Fibroblast of lung (primary cell): ENCODE data around the gene ACTL9.

Experiments used
- EZH2 ChIP-seq: IDR thresholded peaks from 2 replicates; pipeline ENCODE4 v1.5.1; 2012; ENCODE audit warnings: low read length, control low read depth, mild to moderate bottlenecking; ENCODE audit errors: missing control alignments
- TF ChIP-seq, protein P1 (sequence below), 2 donors: IDR thresholded peaks in 1 of 2; conservative IDR thresholded peaks in 1 of 2; 1 replicate in 1 of 2; 2 replicates in 1 of 2; pipeline ENCODE4 v1.5.1; 2011 to 2012; ENCODE audit warnings: low read length in 2 of 2, control low read depth in 1 of 2, inconsistent platforms in 1 of 2, low read depth in 1 of 2, mild to moderate bottlenecking in 1 of 2

DNA sequence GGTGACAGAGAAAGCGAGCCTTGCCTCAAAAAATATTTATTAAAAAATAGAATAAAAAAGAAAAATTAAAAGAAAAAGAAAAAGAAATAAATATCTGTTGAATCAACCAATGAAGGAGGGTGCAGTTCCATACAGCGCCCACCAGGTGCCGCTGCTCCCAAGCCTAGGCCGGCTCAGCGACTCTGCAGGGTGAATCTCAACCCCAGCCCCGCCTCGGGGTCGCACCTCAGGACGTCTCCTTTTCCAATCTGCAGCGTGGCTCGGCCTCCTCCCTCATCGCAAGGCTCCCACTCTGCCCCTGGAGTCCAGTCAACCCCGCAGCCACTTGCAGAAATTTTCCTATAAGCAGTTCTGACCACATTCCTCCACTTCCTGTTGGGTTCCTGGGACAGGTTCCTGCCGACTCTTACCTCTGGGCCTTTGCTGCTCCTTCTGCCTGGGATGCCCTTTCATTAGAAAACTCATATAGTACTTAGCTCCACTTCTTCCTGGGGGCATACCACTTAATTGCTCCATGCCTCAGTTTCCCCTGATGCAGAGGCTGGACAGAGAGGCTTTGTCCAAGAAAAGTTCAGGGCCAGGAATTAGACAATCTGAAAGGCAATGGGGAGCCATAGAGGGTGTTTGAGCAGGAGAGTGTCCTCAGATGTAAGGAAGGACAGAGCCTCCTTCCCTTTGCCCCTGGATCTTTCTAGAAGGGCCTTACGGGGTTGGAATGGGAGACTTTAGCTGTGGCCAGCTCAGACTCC is 43.8 kb downstream of the ACTL9 start:
- TF ChIP-seq, protein P1, sequence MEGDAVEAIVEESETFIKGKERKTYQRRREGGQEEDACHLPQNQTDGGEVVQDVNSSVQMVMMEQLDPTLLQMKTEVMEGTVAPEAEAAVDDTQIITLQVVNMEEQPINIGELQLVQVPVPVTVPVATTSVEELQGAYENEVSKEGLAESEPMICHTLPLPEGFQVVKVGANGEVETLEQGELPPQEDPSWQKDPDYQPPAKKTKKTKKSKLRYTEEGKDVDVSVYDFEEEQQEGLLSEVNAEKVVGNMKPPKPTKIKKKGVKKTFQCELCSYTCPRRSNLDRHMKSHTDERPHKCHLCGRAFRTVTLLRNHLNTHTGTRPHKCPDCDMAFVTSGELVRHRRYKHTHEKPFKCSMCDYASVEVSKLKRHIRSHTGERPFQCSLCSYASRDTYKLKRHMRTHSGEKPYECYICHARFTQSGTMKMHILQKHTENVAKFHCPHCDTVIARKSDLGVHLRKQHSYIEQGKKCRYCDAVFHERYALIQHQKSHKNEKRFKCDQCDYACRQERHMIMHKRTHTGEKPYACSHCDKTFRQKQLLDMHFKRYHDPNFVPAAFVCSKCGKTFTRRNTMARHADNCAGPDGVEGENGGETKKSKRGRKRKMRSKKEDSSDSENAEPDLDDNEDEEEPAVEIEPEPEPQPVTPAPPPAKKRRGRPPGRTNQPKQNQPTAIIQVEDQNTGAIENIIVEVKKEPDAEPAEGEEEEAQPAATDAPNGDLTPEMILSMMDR (conservative IDR thresholded peaks at IDR 0.05 in 1 of 2, IDR thresholded peaks at IDR 0.05 in 1 of 2; ENCODE audit: low read depth in 1 of 2, low read length in 2 of 2) = peak; percentile 93
- TF ChIP-seq EZH2 = no peak
